Vagina (tissue), 2 donors: ENCODE measurements around the gene TJP2.

Experiments used
- POLR2AphosphoS5 ChIP-seq, 2 donors: sonication (generic); formaldehyde crosslinking; IDR thresholded peaks; one replicate each; pipeline ENCODE4 v1.9.0; 2017; ENCODE audit warnings: antibody characterized with exemption in 2 of 2, mild to moderate bottlenecking in 2 of 2, low read depth in 1 of 2; ENCODE audit not compliant: insufficient read depth in 1 of 2
- TF ChIP-seq, protein P1 (sequence below), 3 experiments: fragments of 450-650 bp in 2 of 3; fragments of 200-600 bp in 1 of 3; sonication (generic) in 1 of 3; IDR thresholded peaks; one replicate each; pipeline ENCODE4 v1.5.1; 2017 to 2019; ENCODE audit warnings: antibody characterized with exemption in 3 of 3, mild to moderate bottlenecking in 2 of 3, moderate library complexity in 2 of 3

DNA sequence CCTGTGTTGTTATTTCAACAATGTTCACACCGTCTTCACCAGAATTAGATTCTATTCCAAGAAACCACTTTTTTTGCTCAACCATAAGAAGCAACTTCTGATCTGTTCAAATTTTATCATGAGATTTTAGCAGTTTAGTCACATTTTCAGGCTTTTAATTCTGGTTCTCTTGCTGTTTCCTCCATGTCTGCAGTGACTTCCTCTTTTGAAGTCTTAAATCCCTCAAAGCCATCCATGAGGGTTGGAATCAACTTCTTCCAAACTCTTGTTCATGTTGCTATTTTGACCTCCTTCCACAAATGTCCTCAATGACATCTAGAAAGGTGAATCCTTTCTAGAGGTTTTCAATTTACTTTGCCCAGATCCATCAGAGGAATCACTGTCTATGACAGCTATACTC is 125.2 kb downstream of the TJP2 start:
- TF ChIP-seq, protein P1, sequence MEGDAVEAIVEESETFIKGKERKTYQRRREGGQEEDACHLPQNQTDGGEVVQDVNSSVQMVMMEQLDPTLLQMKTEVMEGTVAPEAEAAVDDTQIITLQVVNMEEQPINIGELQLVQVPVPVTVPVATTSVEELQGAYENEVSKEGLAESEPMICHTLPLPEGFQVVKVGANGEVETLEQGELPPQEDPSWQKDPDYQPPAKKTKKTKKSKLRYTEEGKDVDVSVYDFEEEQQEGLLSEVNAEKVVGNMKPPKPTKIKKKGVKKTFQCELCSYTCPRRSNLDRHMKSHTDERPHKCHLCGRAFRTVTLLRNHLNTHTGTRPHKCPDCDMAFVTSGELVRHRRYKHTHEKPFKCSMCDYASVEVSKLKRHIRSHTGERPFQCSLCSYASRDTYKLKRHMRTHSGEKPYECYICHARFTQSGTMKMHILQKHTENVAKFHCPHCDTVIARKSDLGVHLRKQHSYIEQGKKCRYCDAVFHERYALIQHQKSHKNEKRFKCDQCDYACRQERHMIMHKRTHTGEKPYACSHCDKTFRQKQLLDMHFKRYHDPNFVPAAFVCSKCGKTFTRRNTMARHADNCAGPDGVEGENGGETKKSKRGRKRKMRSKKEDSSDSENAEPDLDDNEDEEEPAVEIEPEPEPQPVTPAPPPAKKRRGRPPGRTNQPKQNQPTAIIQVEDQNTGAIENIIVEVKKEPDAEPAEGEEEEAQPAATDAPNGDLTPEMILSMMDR (IDR thresholded peaks at IDR 0.05) = no peak
- no peak for TF ChIP-seq POLR2AphosphoS5 (IDR thresholded peaks at IDR 0.05; ENCODE audit: insufficient read depth in 1 of 2, low read depth in 1 of 2)
